ENCODE results near the gene SLC45A1. TPM values are rescaled to one million over a fixed set of nuclear protein-coding genes. Genes with fewer than 3 reads are reported as not detected.

Gene SLC45A1
- total and polyA plus RNA-seq, 2 of the 4 experiments (the other 2 are of a cell fraction): 0.72 to 3.9 TPM

DNA sequence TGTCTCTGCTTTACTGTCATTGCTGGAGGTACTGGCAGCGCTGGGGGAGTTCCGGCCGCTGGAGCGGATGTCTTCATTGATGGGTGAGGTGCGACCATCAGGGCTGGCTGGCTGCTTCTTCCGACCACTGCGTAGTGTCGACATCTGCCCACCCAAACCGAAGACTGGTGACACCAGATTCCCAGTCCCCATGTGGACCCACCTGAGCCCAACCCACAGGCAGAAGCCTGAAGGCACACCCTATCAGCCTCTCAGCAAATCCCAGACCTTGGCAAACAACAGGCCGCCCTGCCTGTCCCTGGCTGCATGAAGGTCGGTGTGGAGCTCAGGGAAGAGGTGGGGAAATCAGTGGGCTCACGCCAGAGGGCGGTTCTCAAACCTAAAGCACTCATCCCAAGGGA is 44.8 kb downstream of the SLC45A1 start:
- H3K9me1 ChIP-seq (ENCODE audit: insufficient read depth, low read length): peaks cover 28% of the 10 kb centered on the region
- no peak overlapping the region for H2BK15ac ChIP-seq (ENCODE audit: low read depth, low read length)
- no peak overlapping the region for H3K4me3 ChIP-seq (ENCODE audit: insufficient read depth, low read depth, low read length)
- H2AK9ac ChIP-seq (replicated peaks; ENCODE audit: low read depth, low read length, poor library complexity): no peak overlapping the region
- no peak overlapping the region for H3K27ac ChIP-seq (ENCODE audit: insufficient read depth, low read length)
- H2BK120ac ChIP-seq (ENCODE audit: low read depth, low read length): no peak overlapping the region
- H3K9me3 ChIP-seq (ENCODE audit: control insufficient read depth, insufficient read depth, low read length): no peaks in the 10 kb centered on the region
- H3K9ac ChIP-seq (ENCODE audit: low read depth, low read length): no peak overlapping the region
- no peak overlapping the region for H4K91ac ChIP-seq (ENCODE audit: insufficient read depth, low read depth, low read length)
- no peak overlapping the region for H3K4ac ChIP-seq (ENCODE audit: low read depth, low read length)
- H4K8ac ChIP-seq (ENCODE audit: low read depth in 2 of 2, low read length in 2 of 2): no peak overlapping the region
- H3K79me1 ChIP-seq (ENCODE audit: low read depth in 1 of 2, low read length in 2 of 2): peaks cover 49 to 75% of the 10 kb centered on the region in 2 experiments
- no peak overlapping the region for H3K14ac ChIP-seq (replicated peaks; ENCODE audit: low read depth, low read length)
- intact Hi-C loops (cut with micrococcal nuclease): no loop called here
- H3K36me3 ChIP-seq (ENCODE audit: control insufficient read depth, insufficient read depth, low read length): peaks cover 92% of the 10 kb centered on the region
- no peak for ATAC-seq (ENCODE audit: low read depth)
- in situ Hi-C loops (cut with MboI; ENCODE audit: low sequenced_read_pairs): no loop called here
- POLR2A ChIA-PET (ENCODE audit: unreplicated experiment): no interaction called here
- 97% methylated on average over 5 of the region's 13 CpGs; no CpG with 5 or more reads in 1 of the 2 experiments for WGBS, 2 experiments (ENCODE audit: extremely low coverage in 2 of 2, insufficient read length in 1 of 2)
- no peaks in the 10 kb centered on the region for H3K27me3 ChIP-seq (ENCODE audit: control insufficient read depth, insufficient read depth, low read length)
- H4K20me1 ChIP-seq (ENCODE audit: insufficient read depth, low read length): peaks cover 63% of the 10 kb centered on the region
- H4K5ac ChIP-seq (ENCODE audit: low read depth, low read length): no peak overlapping the region
- no peak for DNase-seq
- TF ChIP-seq NFE2L2 (IDR thresholded peaks at IDR 0.05; ENCODE audit: low read depth, low read length): no peak
- TF ChIP-seq MXI1 (IDR thresholded peaks at IDR 0.05; ENCODE audit: borderline replicate concordance, low read depth, low read length): no peak
- no peak for TF ChIP-seq CTCF (conservative IDR thresholded peaks at IDR 0.05; ENCODE audit: low read depth, low read length)
- TF ChIP-seq MAZ (IDR thresholded peaks at IDR 0.05; ENCODE audit: borderline replicate concordance, low read depth, low read length): no peak
- no peak for TF ChIP-seq RFX5 (IDR thresholded peaks at IDR 0.05; ENCODE audit: low read depth, low read length)
- no peak for TF ChIP-seq SMC3 (IDR thresholded peaks at IDR 0.05; ENCODE audit: low read depth, low read length)
- no peak for TF ChIP-seq CHD1 (IDR thresholded peaks at IDR 0.05; ENCODE audit: low read depth, low read length)
- TF ChIP-seq CEBPB (IDR thresholded peaks at IDR 0.05; ENCODE audit: low read depth, low read length): no peak
- no peak for TF ChIP-seq RAD21 (IDR thresholded peaks at IDR 0.05; ENCODE audit: low read length)
- no peak for TF ChIP-seq POLR2A (IDR thresholded peaks at IDR 0.05; ENCODE audit: low read depth, low read length)
- no peak for TF ChIP-seq BHLHE40 (IDR thresholded peaks at IDR 0.05; ENCODE audit: low read depth, low read length)
- no peak for TF ChIP-seq MAFK (IDR thresholded peaks at IDR 0.05; ENCODE audit: low read depth, low read length)
- TF ChIP-seq RCOR1 (IDR thresholded peaks at IDR 0.05; ENCODE audit: insufficient replicate concordance, low read length): no peak
- no peak for TF ChIP-seq ELK1 (IDR thresholded peaks at IDR 0.05; ENCODE audit: borderline replicate concordance, low read depth, low read length)
- no peak for TF ChIP-seq FOS (IDR thresholded peaks at IDR 0.05; ENCODE audit: low read depth, low read length)
- TF ChIP-seq USF2 (IDR thresholded peaks at IDR 0.05; ENCODE audit: low read depth, low read length): no peak
- no peak overlapping the region for H2BK5ac ChIP-seq (ENCODE audit: low read depth, low read length, poor library complexity, severe bottlenecking)
- dilution Hi-C loops (cut with HindIII; ENCODE audit: low sequenced_read_pairs, unreplicated experiment): no loop called here
- BruUV-seq (replicated peaks): no TSS peak
- peaks cover 16% of the 10 kb centered on the region for H3K4me1 ChIP-seq (ENCODE audit: control insufficient read depth, insufficient read depth, low read length)
- CTCF ChIA-PET: no interaction called here
- no peak overlapping the region for H2AK5ac ChIP-seq (ENCODE audit: low read depth, low read length)
- H3K4me2 ChIP-seq (ENCODE audit: low read depth, low read length): no peak overlapping the region
- H2BK20ac ChIP-seq (ENCODE audit: low read depth, low read length): no peak overlapping the region
- H3K18ac ChIP-seq (ENCODE audit: low read depth, low read length): no peak overlapping the region
- no peak overlapping the region for H3K23ac ChIP-seq (ENCODE audit: low read depth, low read length)
- H2AFZ ChIP-seq (replicated peaks; ENCODE audit: low read length, poor library complexity): no peak overlapping the region
- no peak overlapping the region for H3K56ac ChIP-seq (ENCODE audit: extremely low read depth, insufficient read depth, low read length)

Data from IMR-90 (cell line).